Left ventricle myocardium inferior (tissue), 1 donor: ENCODE data around the gene GNAI3. TPM values are rescaled to one million over a fixed set of nuclear protein-coding genes. Genes with fewer than 3 reads are reported as not detected.

ENCODE experiments used
- DNase-seq: peaks from one replicate; pipeline ENCODE4 v3.0.0-alpha.2; 2020
- H3K27ac ChIP-seq: fragments of 200-600 bp; replicated peaks from 2 replicates; pipeline ENCODE4 v1.8.0; 2021
- H3K27me3 ChIP-seq: fragments of 200-600 bp; 2 replicates; pipeline ENCODE4 v1.8.0; 2021; ENCODE audit warnings: low read depth
- H3K36me3 ChIP-seq: fragments of 200-600 bp; 2 replicates; pipeline ENCODE4 v1.8.0; 2021
- H3K4me1 ChIP-seq: fragments of 200-600 bp; 2 replicates; pipeline ENCODE4 v1.8.0; 2021
- H3K4me3 ChIP-seq: fragments of 200-600 bp; 2 replicates; pipeline ENCODE4 v1.8.0; 2021; ENCODE audit warnings: mild to moderate bottlenecking, moderate library complexity
- H3K9me3 ChIP-seq: fragments of 200-600 bp; replicated peaks from 2 replicates; pipeline ENCODE4 v1.8.0; 2021
- CTCF ChIP-seq: fragments of 200-600 bp; IDR thresholded peaks from 2 replicates; pipeline ENCODE4 v1.8.0; 2021; ENCODE audit warnings: antibody characterized with exemption, mild to moderate bottlenecking, borderline replicate concordance
- intact Hi-C: fragments of 100-400 bp; cut with micrococcal nuclease; formaldehyde crosslinking; loops from one replicate; pipeline ENCODE4 v1.11.0; 2022
- total RNA-seq: library from RNA; stranded (reverse); fragmentation: NEBNext Ultra II Directional; extraction: Animal tissue kit (Norgen Biotek cat#: 25700); gene quantifications from one replicate; pipeline ENCODE4 v1.2.1, GENCODE V29; 2021
- donor health status: DM: no; HTN: yes; CAD: no; lungs with severe emphysema.

GNAI3 gene
- total RNA-seq, 1 donor from 2014 or later, result 2.0 TPM

- peaks cover 32% of the 10 kb centered on the region for H3K4me1 ChIP-seq
- H3K27ac ChIP-seq, result no peak overlapping the region
- H3K27me3 ChIP-seq, result no peaks in the 10 kb centered on the region
- H3K4me3 ChIP-seq, result no peak overlapping the region
- DNase-seq, result no peak
- TF ChIP-seq CTCF, result no peak
- H3K9me3 ChIP-seq, result no peaks in the 10 kb centered on the region
- intact Hi-C loops, result loop anchor here (5.0 kb wide), 1 partner anchor 88 kb away; the partner anchor contains the start of gene GNAI3
- peaks cover 13% of the 10 kb centered on the region for H3K36me3 ChIP-seq
These were observed 86.6 kb downstream of the GNAI3 start for GRCh38 chr1:109634771-109635750.

GRCh38 chr1:109635862-109636200 is 87.4 kb downstream of the GNAI3 start:
- H3K27ac ChIP-seq, result peak overlapping the region; percentile 36
- TF ChIP-seq CTCF, result no peak
- no peak for DNase-seq
- intact Hi-C loops, result no loop called here
- H3K9me3 ChIP-seq, result no peaks in the 10 kb centered on the region
- H3K4me1 ChIP-seq, result peaks cover 32% of the 10 kb centered on the region
- H3K36me3 ChIP-seq, result peaks cover 10% of the 10 kb centered on the region
- no peaks in the 10 kb centered on the region for H3K27me3 ChIP-seq
- no peak overlapping the region for H3K4me3 ChIP-seq

GRCh38 chr1:109636201-109636952 is 88.0 kb downstream of the GNAI3 start:
- no peak overlapping the region for H3K4me3 ChIP-seq
- intact Hi-C loops, result no loop called here
- TF ChIP-seq CTCF, result no peak
- no peaks in the 10 kb centered on the region for H3K27me3 ChIP-seq
- DNase-seq, result no peak
- peaks cover 32% of the 10 kb centered on the region for H3K4me1 ChIP-seq
- peaks cover 5% of the 10 kb centered on the region for H3K36me3 ChIP-seq
- H3K27ac ChIP-seq, result peak overlapping the region; percentile 36
- H3K9me3 ChIP-seq, result no peaks in the 10 kb centered on the region

GRCh38 chr1:109637446-109637845 is 89.0 kb downstream of the GNAI3 start:
- TF ChIP-seq CTCF, result no peak
- Histone ChIP-seq H3K9me3 (no peaks in the 10 kb centered on the region), H3K27me3 (no peaks in the 10 kb centered on the region), H3K27ac (no peak overlapping the region), H3K4me1 (peaks cover 24% of the 10 kb centered on the region), H3K36me3 (no peaks in the 10 kb centered on the region), H3K4me3 (no peak overlapping the region)
- no peak for DNase-seq
- intact Hi-C loops, result no loop called here

- no peaks in the 10 kb centered on the region for H3K36me3 ChIP-seq
- no peaks in the 10 kb centered on the region for H3K9me3 ChIP-seq
- no peak overlapping the region for H3K4me3 ChIP-seq
- no peak overlapping the region for H3K27ac ChIP-seq
- no peak for TF ChIP-seq CTCF
- no peaks in the 10 kb centered on the region for H3K27me3 ChIP-seq
- peaks cover 25% of the 10 kb centered on the region for H3K4me1 ChIP-seq
- intact Hi-C loops, result no loop called here
- no peak for DNase-seq
These were observed 90.8 kb downstream of the GNAI3 start for GRCh38 chr1:109639063-109639840.
